ENCODE results near the gene CCR6.
A peak's percentile ranks its signal among the peaks of the same experiment; 100 is the strongest.

Gene CCR6

DNA sequence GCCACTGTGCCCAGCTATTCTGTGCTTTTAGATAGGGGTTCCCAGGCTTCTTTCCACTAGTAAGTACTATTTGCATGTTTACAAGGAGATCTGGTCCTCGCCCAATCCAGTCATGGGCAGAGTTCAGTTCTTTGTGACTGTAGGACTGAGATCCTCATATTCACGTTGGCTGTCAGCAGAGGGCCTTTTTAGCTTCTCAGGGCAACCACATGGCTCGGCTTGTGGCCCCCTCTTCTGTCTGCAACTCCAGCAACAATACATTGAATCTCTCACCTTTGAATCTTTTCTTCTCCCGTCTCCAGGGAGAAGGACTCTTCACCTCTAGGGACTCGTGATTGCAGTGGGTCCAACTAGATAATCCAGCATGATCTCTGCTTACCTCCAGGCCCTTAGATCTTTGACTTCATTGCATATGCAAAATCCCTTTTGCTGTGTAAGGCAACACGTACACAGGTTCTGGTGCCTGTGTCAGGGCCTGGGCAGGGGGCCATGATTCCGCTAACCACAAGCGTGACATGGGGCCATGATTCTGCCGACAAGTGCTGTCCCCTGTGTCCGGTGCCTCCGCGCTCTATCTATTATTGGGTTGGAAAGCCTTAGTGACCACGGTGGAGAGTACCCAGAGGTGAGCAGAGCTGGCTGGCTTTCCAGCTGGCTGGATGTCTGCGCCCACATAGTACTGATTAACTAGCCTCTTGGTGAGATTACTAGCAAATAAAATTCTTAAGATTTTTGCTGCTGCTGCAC lies 5.1 kb downstream of the CCR6 start:
- H3K36me3 ChIP-seq (ENCODE audit: control insufficient read depth, insufficient read depth, low read length), result no peaks in the 10 kb centered on the region
- H3K27ac ChIP-seq (ENCODE audit: low read depth, low read length), result no peak overlapping the region
- no peaks in the 10 kb centered on the region for H3K27me3 ChIP-seq (ENCODE audit: control insufficient read depth, insufficient read depth, low read length)
- peaks cover 3% of the 10 kb centered on the region for H3K4me1 ChIP-seq (ENCODE audit: control insufficient read depth, insufficient read depth, low read length)
- no peak overlapping the region for H3K4me3 ChIP-seq (ENCODE audit: low read length)
- H3K9ac ChIP-seq (ENCODE audit: low read length), result no peak overlapping the region

DNA sequence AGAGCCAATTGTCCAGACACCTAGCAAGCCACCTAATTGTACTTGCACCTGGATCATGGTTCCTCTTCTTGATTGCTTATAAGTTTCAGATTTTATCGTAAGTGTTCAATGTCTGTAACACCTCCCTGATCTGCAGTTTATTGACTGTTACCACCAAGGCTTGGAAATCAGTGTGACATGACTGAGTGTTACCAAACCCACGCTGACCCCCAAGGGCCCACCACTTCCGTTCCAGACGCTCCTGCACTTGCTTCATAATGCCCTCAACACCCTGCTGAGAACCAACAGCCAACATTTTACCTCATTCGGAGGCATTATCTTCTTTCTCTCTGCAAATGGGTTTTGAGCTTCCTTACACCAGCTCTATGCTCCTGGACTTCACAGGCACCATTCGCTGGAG lies 6.3 kb downstream of the CCR6 start:
- H3K27me3 ChIP-seq (ENCODE audit: control insufficient read depth, insufficient read depth, low read length), result no peaks in the 10 kb centered on the region
- no peaks in the 10 kb centered on the region for H3K36me3 ChIP-seq (ENCODE audit: control insufficient read depth, insufficient read depth, low read length)
- no peak overlapping the region for H3K9ac ChIP-seq (ENCODE audit: low read length)
- H3K4me1 ChIP-seq (ENCODE audit: control insufficient read depth, insufficient read depth, low read length), result peaks cover 3% of the 10 kb centered on the region
- no peak overlapping the region for H3K27ac ChIP-seq (ENCODE audit: low read depth, low read length)
- no peak overlapping the region for H3K4me3 ChIP-seq (ENCODE audit: low read length)

DNA sequence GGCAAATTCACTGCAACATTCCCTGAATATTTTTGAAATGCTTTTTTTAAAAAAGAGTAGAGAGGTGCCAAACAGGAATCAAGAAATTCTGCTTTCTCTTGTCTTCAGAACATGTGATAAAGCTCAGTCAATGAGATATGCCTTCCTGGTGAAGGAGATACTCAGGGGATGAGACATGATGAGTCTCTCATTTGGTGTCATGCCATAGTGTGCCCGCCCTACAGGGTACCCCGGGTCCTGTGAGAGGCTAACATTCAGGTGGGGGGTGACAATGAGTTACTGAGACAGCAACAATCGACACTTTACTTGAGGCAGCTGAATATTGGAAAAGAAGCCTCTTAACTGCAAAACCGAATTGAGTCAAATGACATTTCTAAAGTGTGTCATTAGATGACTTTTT lies 6.7 kb downstream of the CCR6 start:
- Histone ChIP-seq H3K36me3 (ENCODE audit: control insufficient read depth, insufficient read depth, low read length) (no peaks in the 10 kb centered on the region), H3K4me3 (ENCODE audit: low read length) (no peak overlapping the region), H3K27me3 (ENCODE audit: control insufficient read depth, insufficient read depth, low read length) (no peaks in the 10 kb centered on the region), H3K27ac (ENCODE audit: low read depth, low read length) (no peak overlapping the region), H3K9ac (ENCODE audit: low read length) (no peak overlapping the region), H3K4me1 (ENCODE audit: control insufficient read depth, insufficient read depth, low read length) (peaks cover 3% of the 10 kb centered on the region)

DNA sequence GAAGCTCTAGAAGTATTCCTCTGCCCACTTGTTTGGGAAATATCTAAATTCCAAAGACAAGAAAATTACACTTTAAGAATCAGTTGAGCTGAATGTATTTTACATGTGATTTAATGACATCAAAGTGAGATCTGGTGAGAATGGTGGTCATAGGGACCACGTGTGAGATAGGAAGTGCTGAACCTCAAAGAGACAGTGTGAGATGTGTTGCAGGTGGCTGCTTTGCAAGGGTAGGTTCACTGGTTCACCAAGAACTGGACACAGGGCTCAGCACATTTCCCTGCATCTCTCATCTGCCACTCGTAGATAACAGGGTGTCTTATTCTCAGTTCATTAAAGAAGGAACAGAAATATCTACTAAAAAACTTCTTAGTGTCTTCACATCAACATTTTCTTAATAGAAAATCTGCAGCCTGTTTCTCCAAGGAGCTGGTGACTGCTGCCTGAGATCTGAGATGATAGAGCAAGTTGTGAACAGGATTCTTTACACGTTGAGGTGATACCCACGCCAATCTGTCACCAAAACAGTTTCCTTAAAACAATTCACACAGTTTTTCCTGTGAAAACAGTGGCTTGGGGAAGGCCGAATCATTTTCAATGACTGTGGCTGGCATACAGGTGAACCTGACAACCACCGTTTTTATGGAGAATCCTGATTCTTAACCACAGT lies 7.2 kb downstream of the CCR6 start:
- H3K36me3 ChIP-seq (ENCODE audit: control insufficient read depth, insufficient read depth, low read length), result no peaks in the 10 kb centered on the region
- H3K4me1 ChIP-seq (ENCODE audit: control insufficient read depth, insufficient read depth, low read length), result peaks cover 3% of the 10 kb centered on the region
- H3K27me3 ChIP-seq (ENCODE audit: control insufficient read depth, insufficient read depth, low read length), result no peaks in the 10 kb centered on the region
- peak overlapping the region; percentile 87 for H3K27ac ChIP-seq (ENCODE audit: low read depth, low read length)
- H3K9ac ChIP-seq (ENCODE audit: low read length), result no peak overlapping the region
- H3K4me3 ChIP-seq (ENCODE audit: low read length), result no peak overlapping the region

DNA sequence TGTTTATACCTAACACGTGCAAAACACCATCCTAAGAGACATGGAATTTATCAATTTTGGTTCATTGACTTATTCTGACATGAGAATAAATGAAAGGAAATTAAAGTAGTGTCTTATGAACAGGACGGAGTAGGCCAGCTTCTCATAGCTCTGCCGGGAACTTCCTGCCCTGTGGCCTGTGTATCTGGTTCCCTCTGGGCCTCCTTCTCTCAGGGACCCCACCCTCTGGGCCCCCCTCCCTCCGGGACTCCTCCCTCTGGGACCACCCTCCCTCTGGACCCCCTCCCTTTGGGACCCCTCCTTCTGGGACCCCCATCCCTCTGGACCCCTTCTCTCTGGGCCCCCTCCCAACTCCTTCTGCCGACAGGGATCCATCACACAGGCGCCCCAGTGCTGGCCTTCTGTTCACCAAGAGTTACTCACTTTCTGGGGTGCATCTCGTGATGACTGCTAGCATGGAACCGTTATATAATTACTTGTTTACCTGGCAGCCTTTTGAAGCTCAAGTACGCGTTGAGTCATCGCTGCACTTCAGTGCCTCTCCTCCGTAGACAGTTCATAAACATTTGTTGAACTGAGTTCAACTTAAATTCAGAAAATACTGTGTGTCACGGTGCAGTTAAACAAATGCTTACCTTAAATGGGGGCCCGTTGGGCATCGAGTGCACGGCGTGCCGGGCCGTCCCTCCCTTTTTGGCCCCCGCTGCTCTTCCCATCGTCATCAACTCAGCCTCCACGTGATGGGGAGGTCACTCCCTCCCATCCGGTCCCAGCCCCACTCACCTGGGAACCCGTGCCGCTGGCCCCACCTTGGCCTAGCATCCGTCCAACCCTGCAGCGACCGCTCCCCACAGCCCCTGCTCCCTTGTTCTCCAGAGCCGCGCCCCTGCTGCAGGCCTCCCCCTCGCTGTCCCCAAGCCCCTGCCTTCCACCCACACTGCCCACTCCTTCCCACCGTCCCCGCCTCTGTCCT lies 8.1 kb downstream of the CCR6 start:
- no peak overlapping the region for H3K9ac ChIP-seq (ENCODE audit: low read length)
- H3K27me3 ChIP-seq (ENCODE audit: control insufficient read depth, insufficient read depth, low read length), result no peaks in the 10 kb centered on the region
- H3K4me3 ChIP-seq (ENCODE audit: low read length), result no peak overlapping the region
- peak overlapping the region; percentile 89 for H3K27ac ChIP-seq (ENCODE audit: low read depth, low read length)
- H3K36me3 ChIP-seq (ENCODE audit: control insufficient read depth, insufficient read depth, low read length), result no peaks in the 10 kb centered on the region
- peaks cover 3% of the 10 kb centered on the region for H3K4me1 ChIP-seq (ENCODE audit: control insufficient read depth, insufficient read depth, low read length)

GRCh38 chr6:167134448-167135328 lies 11.8 kb downstream of the CCR6 start:
- no peaks in the 10 kb centered on the region for H3K27me3 ChIP-seq (ENCODE audit: control insufficient read depth, insufficient read depth, low read length)
- peaks cover 3% of the 10 kb centered on the region for H3K4me1 ChIP-seq (ENCODE audit: control insufficient read depth, insufficient read depth, low read length)
- H3K4me3 ChIP-seq (ENCODE audit: low read length), result no peak overlapping the region
- H3K36me3 ChIP-seq (ENCODE audit: control insufficient read depth, insufficient read depth, low read length), result no peaks in the 10 kb centered on the region
- no peak overlapping the region for H3K27ac ChIP-seq (ENCODE audit: low read depth, low read length)
- no peak overlapping the region for H3K9ac ChIP-seq (ENCODE audit: low read length)

DNA sequence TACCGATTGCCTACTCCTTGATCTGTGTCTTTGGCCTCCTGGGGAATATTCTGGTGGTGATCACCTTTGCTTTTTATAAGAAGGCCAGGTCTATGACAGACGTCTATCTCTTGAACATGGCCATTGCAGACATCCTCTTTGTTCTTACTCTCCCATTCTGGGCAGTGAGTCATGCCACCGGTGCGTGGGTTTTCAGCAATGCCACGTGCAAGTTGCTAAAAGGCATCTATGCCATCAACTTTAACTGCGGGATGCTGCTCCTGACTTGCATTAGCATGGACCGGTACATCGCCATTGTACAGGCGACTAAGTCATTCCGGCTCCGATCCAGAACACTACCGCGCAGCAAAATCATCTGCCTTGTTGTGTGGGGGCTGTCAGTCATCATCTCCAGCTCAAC lies 13.5 kb downstream of the CCR6 start:
- H3K4me1 ChIP-seq (ENCODE audit: control insufficient read depth, insufficient read depth, low read length), result peaks cover 3% of the 10 kb centered on the region
- H3K36me3 ChIP-seq (ENCODE audit: control insufficient read depth, insufficient read depth, low read length), result no peaks in the 10 kb centered on the region
- H3K27ac ChIP-seq (ENCODE audit: low read depth, low read length), result no peak overlapping the region
- H3K27me3 ChIP-seq (ENCODE audit: control insufficient read depth, insufficient read depth, low read length), result no peaks in the 10 kb centered on the region
- H3K9ac ChIP-seq (ENCODE audit: low read length), result no peak overlapping the region
- no peak overlapping the region for H3K4me3 ChIP-seq (ENCODE audit: low read length)

GRCh38 chr6:167137081-167137480 lies 14.2 kb downstream of the CCR6 start:
- Histone ChIP-seq H3K36me3 (ENCODE audit: control insufficient read depth, insufficient read depth, low read length) (no peaks in the 10 kb centered on the region), H3K4me1 (ENCODE audit: control insufficient read depth, insufficient read depth, low read length) (no peaks in the 10 kb centered on the region), H3K4me3 (ENCODE audit: low read length) (no peak overlapping the region), H3K27me3 (ENCODE audit: control insufficient read depth, insufficient read depth, low read length) (no peaks in the 10 kb centered on the region), H3K9ac (ENCODE audit: low read length) (no peak overlapping the region), H3K27ac (ENCODE audit: low read depth, low read length) (no peak overlapping the region)

DNA sequence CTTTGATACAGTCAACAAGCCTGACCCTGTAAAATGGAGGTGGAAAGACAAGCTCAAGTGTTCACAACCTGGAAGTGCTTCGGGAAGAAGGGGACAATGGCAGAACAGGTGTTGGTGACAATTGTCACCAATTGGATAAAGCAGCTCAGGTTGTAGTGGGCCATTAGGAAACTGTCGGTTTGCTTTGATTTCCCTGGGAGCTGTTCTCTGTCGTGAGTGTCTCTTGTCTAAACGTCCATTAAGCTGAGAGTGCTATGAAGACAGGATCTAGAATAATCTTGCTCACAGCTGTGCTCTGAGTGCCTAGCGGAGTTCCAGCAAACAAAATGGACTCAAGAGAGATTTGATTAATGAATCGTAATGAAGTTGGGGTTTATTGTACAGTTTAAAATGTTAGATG lies 15.0 kb downstream of the CCR6 start:
- no peaks in the 10 kb centered on the region for H3K4me1 ChIP-seq (ENCODE audit: control insufficient read depth, insufficient read depth, low read length)
- H3K27ac ChIP-seq (ENCODE audit: low read depth, low read length), result no peak overlapping the region
- H3K27me3 ChIP-seq (ENCODE audit: control insufficient read depth, insufficient read depth, low read length), result no peaks in the 10 kb centered on the region
- no peaks in the 10 kb centered on the region for H3K36me3 ChIP-seq (ENCODE audit: control insufficient read depth, insufficient read depth, low read length)
- no peak overlapping the region for H3K4me3 ChIP-seq (ENCODE audit: low read length)
- H3K9ac ChIP-seq (ENCODE audit: low read length), result no peak overlapping the region

DNA sequence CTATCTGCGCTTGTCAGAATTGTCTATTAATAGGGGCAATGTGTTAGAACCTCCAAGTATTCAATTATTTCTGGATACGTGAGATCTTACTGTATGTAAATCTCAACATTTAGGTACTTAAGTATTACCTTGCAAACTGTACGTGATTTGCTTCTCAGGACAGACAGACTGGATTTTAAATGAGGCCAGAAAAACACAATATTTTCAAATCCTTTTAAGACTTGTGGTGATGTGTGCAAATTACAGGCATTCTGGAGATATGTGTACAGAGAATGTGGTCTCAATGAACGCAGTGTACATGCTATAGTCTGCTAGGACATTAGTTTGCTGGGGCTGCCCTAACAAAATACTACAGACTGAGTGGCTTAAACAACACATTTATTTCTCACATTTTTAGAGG lies 16.9 kb downstream of the CCR6 start:
- no peaks in the 10 kb centered on the region for H3K36me3 ChIP-seq (ENCODE audit: control insufficient read depth, insufficient read depth, low read length)
- H3K27me3 ChIP-seq (ENCODE audit: control insufficient read depth, insufficient read depth, low read length), result no peaks in the 10 kb centered on the region
- H3K27ac ChIP-seq (ENCODE audit: low read depth, low read length), result no peak overlapping the region
- H3K9ac ChIP-seq (ENCODE audit: low read length), result no peak overlapping the region
- H3K4me3 ChIP-seq (ENCODE audit: low read length), result no peak overlapping the region
- no peaks in the 10 kb centered on the region for H3K4me1 ChIP-seq (ENCODE audit: control insufficient read depth, insufficient read depth, low read length)

- no peak overlapping the region for H3K4me3 ChIP-seq (ENCODE audit: low read length)
- no peaks in the 10 kb centered on the region for H3K27me3 ChIP-seq (ENCODE audit: control insufficient read depth, insufficient read depth, low read length)
- no peak overlapping the region for H3K27ac ChIP-seq (ENCODE audit: low read depth, low read length)
- H3K9ac ChIP-seq (ENCODE audit: low read length), result no peak overlapping the region
- H3K4me1 ChIP-seq (ENCODE audit: control insufficient read depth, insufficient read depth, low read length), result no peaks in the 10 kb centered on the region
- H3K36me3 ChIP-seq (ENCODE audit: control insufficient read depth, insufficient read depth, low read length), result no peaks in the 10 kb centered on the region
Measured at GRCh38 chr6:167140589-167141474, 17.9 kb downstream of the CCR6 start.

Data from rectal smooth muscle tissue (tissue), 1 donor.